GM18526 (cell line): ENCODE data around the gene CNTNAP5.

Experiments
- POLR2A ChIP-seq: IDR thresholded peaks from 3 replicates; pipeline ENCODE4 v1.6.1; 2011; ENCODE audit not compliant: insufficient read length; ENCODE audit errors: extremely low read depth

Gene CNTNAP5

GRCh38 chr2:124048102-124048501 lies 23.0 kb downstream of the CNTNAP5 start:
- TF ChIP-seq POLR2A: no peak

- TF ChIP-seq POLR2A: no peak
Observed at GRCh38 chr2:124048664-124049063, 23.6 kb downstream of the CNTNAP5 start.

- no peak for TF ChIP-seq POLR2A
Observed at GRCh38 chr2:124049136-124049535, 24.0 kb downstream of the CNTNAP5 start.

- TF ChIP-seq POLR2A: no peak
Observed at GRCh38 chr2:124050833-124051497, 25.9 kb downstream of the CNTNAP5 start.

- no peak for TF ChIP-seq POLR2A
Observed at GRCh38 chr2:124053796-124054195, 28.7 kb downstream of the CNTNAP5 start.

- no peak for TF ChIP-seq POLR2A
Observed at GRCh38 chr2:124063596-124063995, 38.5 kb downstream of the CNTNAP5 start.

- no peak for TF ChIP-seq POLR2A
Observed at GRCh38 chr2:124065636-124066035, 40.5 kb downstream of the CNTNAP5 start.

GRCh38 chr2:124066776-124067175 lies 41.7 kb downstream of the CNTNAP5 start:
- no peak for TF ChIP-seq POLR2A

GRCh38 chr2:124079045-124079444 lies 54.0 kb downstream of the CNTNAP5 start:
- TF ChIP-seq POLR2A: no peak

- TF ChIP-seq POLR2A: no peak
Observed at GRCh38 chr2:124080281-124081153, 55.4 kb downstream of the CNTNAP5 start.

GRCh38 chr2:124081154-124081716 lies 56.1 kb downstream of the CNTNAP5 start:
- no peak for TF ChIP-seq POLR2A

GRCh38 chr2:124088616-124089015 lies 63.5 kb downstream of the CNTNAP5 start:
- no peak for TF ChIP-seq POLR2A

GRCh38 chr2:124091721-124092120 lies 66.6 kb downstream of the CNTNAP5 start:
- no peak for TF ChIP-seq POLR2A

GRCh38 chr2:124092651-124093050 lies 67.6 kb downstream of the CNTNAP5 start:
- TF ChIP-seq POLR2A: no peak

- TF ChIP-seq POLR2A: no peak
Observed at GRCh38 chr2:124104914-124105313, 79.8 kb downstream of the CNTNAP5 start.

- no peak for TF ChIP-seq POLR2A
Observed at GRCh38 chr2:124112206-124112605, 87.1 kb downstream of the CNTNAP5 start.
